Fibroblast of skin of right biceps (primary cell): ENCODE data around the gene CHMP2B.
"Not testable (repeated sequence)": the region's sequence is repeated elsewhere in the genome, so short reads cannot be mapped to it uniquely, and the experiment has no call there.

ENCODE experiments used
- DNase-seq: peaks from one replicate; pipeline ENCODE4 v3.0.0-alpha.2; 2013

CHMP2B gene

DNA sequence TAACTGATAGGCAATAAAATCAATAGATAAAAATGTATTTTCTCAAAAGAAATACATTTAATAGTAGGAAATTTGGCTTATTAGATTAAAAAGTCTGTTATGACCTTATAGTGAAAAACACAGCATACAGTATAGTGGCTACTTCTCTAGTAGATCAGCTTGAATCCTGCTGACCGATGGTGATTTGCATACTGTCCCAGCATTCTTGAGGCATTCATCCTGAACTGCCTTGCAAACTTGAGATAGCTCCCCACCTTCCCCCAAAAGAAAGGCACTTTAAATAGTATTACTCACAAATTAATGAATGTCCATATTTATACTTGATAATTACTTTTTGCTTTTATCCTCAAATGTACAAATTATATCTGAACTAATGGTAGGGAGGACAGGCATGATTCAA lies 6.7 kb downstream of the CHMP2B start:
- DNase-seq: no peak

GRCh38 chr3:87236093-87236492 lies 9.0 kb downstream of the CHMP2B start:
- DNase-seq: no peak

- DNase-seq: no peak
Measured at GRCh38 chr3:87246662-87247429, 19.7 kb downstream of the CHMP2B start.

DNA sequence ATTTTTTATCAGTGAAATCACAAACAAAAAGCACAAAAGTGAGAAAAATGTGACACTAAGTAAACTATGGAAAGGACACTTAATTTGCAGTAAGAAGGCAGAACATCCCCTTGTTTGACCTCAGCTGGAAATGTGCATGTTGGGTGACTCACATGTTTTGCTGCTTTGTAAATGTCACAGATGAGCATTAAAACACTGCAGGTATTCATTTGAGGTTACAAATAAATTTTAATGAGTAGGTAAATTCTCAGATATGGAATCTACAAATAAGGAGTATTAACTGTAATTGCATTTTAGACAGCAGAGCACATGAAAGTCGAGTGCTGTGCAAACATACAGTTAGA lies 20.3 kb downstream of the CHMP2B start:
- DNase-seq: no peak

- not testable (repeated sequence) for DNase-seq
Measured at GRCh38 chr3:87248231-87248630, 21.1 kb downstream of the CHMP2B start.

DNA sequence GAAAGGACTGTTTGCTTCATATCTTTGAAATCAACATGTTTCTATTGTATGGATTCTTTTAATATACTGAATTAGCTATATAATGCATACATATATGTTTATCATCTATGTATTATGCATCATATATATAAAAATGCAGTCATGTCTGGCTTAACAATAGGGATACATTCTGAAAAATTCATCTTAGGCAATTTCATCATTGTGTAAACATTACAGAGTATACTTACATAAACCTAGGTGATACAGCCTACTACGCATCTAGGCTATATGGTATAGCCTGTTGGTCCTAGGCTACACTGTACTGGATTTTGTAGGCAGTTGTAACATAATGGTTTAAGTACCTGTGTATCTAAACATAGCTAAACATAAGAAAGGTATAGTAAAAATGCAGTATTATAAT lies 21.7 kb downstream of the CHMP2B start:
- no peak for DNase-seq

DNA sequence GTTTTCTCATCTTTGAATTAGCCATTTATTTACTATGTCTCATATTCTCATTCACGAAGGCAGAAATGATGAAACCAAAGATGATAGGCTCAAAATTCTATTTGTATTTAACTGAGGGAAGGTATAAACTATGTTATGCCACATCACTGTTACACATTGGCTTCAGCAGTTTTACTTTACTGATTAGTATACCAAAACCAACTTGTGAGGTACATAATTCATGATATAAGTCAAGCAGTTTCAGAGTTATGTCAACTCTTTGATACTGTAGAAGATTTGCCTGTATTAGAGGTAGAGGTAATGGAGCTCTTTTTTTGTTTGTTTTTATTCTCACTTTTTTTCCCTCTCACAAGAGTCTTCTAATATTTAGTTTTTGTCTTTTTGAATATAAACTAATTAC lies 22.9 kb downstream of the CHMP2B start:
- DNase-seq: no peak

GRCh38 chr3:87260270-87260669 lies 33.2 kb downstream of the CHMP2B start:
- peak; percentile 45 for DNase-seq

DNA sequence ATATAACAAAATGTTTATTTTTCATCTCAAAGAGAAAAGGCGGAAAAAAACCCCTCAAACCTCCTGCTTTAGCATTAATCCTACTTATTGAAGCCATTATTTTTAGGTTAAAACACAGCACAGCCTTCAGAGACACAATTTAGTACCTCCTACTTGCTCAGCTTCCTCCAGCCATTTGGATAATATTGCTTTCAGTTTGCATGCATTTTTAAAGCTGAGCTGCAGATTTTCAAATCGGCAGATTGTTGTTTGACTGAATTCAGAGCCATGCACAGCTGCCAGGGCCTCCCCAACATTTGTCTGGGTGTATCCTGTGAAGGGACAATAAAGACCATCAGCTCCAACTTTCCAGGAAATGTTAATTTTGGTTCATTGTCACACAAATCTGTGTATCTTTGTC lies 34.8 kb downstream of the CHMP2B start:
- no peak for DNase-seq

DNA sequence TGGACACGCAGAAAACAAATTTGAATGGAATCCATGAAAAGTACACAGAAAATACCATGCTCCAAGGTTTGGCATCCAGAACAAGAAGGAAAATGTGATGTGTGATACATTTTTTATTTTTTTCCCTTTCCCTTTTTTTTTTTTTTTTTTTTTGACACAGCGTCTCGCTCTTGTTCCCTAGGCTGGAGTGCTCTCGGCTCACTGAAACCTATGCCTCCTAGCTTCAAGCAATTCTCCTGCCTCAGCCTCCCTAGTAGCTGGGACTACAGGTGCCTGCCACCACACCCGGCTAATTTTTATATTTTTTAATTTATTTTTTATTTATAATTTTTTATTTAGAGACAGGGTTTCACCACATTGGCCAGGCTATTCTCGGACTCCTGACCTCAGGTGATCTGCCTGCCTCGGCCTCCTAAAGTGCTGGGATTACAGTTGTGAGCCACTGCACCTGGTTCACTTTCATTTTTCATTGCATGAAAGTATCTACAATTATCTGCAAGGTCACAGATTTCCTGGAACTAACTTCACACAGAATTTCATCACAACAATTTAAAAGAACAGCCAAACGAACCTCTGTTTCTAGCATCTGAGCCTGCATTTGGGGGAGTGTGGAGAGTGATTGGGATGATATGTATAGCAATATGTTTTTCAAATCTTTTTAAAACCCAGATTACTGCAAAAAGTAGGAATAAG lies 41.0 kb downstream of the CHMP2B start:
- DNase-seq: no peak

- DNase-seq: peak; percentile 4
Measured at GRCh38 chr3:87268646-87269211, 41.6 kb downstream of the CHMP2B start.

DNA sequence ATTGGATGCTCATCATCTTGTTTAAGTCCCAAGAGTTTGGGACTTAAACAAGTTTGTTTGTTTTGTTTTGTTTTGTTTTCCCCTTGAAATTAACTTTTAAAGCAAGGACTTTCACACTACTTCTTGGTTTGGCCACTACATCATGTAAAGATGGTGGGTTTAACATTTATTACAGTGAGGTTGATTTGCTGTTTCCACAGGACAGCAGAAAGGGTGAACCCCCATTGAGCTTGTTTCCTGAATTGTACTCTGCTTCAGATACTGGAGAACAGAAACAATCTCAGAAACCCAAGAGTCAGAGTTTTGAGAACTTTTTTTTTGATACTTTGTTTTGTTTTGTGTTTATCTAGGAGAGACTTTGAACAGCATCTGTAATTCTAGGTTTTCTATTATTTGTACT lies 42.6 kb downstream of the CHMP2B start:
- no peak for DNase-seq

DNA sequence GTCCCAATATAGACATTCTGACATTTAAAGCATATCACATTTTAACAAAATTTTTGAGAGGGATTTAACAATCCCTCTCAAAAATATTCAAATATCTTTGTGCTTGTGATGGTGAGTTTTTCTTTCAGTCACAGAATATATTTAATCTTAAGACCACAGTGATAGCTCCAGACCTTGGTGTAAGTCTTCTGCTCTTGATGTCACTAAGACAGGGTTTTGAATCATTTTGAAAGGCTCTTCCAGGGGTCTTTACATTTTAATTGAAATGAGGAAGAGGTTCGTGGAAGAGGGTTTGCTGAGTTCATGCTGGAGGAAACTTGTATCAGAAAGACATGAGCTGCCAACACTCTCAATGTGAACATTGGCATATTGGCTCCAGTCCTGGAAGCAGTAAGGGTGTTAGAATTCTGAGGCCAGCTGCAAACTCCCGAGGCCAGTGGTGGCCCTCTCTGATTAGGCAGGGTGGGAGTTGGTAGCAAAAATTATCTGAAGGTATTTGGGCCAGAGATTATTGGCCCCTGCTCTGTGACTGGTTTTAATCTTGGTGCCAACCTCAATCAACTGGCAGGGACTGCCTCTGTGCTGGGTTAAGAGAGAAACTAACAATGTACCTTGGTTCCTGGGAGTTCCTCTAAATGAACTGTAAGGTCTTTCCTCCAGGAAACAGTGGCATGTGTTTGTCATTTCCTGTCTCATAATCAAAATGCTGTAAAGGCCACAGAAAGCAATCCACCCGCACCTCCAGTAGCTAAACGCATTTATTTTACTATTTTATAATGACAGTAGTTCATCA lies 44.0 kb downstream of the CHMP2B start:
- peak; percentile 11 for DNase-seq

DNA sequence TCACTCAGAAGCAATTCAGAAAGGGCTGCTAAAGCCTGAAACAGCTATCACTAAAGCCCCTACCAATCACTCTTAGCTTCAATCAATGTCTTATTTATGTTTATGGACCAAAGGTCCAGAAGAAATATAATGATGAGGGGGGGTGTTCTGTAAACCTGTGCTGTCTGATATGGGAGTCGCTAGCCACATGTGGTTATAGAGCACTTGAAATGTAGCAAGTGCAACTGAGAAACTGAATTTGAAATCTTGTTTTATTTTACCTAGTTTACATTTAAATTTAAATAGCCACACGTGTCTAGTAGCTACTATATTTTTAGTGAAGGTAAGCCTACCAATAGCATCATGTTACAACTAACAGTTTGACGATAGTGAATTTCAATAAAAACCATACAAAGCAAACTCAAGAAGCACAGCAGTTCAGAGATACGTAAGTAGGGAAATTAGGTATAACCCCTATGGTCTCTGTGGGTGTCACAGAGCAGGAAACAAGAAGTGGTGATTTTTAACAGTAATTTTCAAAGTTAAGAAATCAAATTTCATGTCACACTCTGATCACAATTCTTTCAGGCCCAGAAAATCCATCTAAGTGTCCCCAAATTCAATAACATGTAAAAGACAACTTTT lies 45.7 kb downstream of the CHMP2B start:
- no peak for DNase-seq

GRCh38 chr3:87276484-87276883 lies 49.4 kb downstream of the CHMP2B start, which contains the start of gene POU1F1:
POU1F1 (minus strand) TSS chr3:87276584; CDS start chr3:87276462, 122 bp downstream.
- DNase-seq: no peak

DNA sequence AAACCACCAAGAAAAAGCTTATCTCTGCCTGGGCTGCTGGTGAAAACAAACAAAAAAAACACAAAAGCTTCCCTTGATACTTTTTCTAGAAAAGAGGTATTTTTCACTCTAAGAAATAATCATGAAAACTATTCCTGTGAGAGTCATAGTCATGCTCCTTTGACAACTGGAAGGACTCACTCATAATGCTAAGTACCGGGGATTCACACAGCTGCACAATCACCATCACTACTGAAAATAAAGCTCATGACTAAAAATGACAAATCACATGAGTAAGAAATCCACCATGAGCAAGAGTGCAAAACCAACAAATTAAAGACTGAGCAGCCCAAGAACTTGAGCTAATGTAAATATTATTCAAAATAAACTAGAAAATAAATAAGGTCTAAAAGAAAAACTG lies 59.9 kb downstream of the CHMP2B start:
- peak; percentile 50 for DNase-seq

DNA sequence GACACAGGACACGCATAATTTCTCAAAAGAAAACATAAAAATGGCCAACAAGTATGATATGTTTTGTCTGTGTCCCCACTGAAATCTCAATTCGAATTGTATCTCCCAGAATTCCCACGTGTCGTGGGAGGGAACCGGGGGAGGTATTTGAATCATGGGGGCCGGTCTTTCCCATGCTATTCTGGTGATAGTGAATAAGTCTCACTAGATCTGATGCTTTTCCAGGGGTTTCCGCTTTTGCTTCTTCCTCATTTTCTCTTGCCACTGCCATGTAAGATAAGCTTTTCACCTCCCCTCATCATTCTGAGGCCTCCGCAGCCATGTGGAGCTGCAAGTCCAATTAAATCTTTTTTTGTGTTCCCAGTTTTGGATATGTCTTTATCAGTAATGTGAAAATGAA lies 61.3 kb downstream of the CHMP2B start:
- no peak for DNase-seq

- DNase-seq: peak; percentile 43
Measured at GRCh38 chr3:87298111-87298718, 71.1 kb downstream of the CHMP2B start.

DNA sequence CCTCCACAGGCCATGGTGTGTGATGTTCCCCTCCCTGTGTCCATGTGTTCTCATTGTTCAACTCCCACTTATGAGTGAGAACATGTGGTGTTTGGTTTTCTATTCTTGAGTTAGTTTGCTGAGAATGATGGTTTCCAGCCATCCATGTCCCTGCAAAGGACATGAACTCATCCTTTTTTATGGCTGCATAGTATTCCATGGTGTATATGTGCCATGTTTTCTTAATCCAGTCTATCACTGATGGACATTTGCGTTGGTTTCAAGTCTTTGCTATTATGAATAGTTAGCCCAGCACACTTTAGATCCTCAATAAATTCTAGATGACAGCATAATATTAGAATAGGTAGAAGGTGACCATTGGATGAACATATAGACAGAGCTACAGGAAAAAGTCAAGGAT lies 77.9 kb downstream of the CHMP2B start:
- DNase-seq: not testable (repeated sequence)
